DND-41 (cell line): ENCODE measurements around the gene SLK.

ENCODE experiments used
- EZH2 ChIP-seq: IDR thresholded peaks from 3 replicates; pipeline ENCODE4 v1.6.1; 2012; ENCODE audit warnings: borderline replicate concordance, low read depth, mild to moderate bottlenecking, moderate library complexity, low read length, inconsistent platforms; ENCODE audit not compliant: severe bottlenecking
- TF ChIP-seq, protein P1 (sequence below): IDR thresholded peaks from 2 replicates; pipeline ENCODE4 v1.5.1; 2012; ENCODE audit warnings: borderline replicate concordance, low read length, moderate library complexity, mild to moderate bottlenecking; ENCODE audit not compliant: poor library complexity, severe bottlenecking; ENCODE audit errors: extremely low read depth

DNA sequence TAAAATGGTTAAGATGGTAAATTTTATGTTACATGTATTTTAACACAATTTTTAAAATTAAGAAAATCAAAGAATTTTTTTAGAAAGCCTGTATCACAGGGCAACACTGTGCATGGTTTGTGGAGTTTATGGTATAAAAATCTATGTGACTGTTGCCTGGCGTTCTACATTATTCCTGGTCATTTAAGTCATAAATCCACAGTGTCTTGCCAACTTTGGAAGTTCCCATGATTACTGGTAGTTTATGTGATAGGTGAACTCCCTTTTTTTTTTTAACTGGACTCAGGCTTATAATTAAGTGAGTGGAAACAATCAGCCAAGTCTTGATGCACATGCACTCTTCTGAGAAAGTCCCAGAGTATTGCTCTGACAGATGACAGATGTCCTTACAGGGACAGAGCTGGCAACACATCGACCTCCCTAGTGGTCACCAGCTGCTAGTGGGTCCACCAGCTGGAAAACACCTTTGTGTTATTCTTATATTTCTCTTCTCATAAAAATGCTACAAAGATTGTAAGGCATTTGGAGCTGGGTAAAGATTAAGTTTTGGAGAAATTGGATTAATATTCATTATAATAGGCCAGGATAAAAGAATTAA is 40.1 kb upstream of the SLK start:
- TF ChIP-seq, protein P1, sequence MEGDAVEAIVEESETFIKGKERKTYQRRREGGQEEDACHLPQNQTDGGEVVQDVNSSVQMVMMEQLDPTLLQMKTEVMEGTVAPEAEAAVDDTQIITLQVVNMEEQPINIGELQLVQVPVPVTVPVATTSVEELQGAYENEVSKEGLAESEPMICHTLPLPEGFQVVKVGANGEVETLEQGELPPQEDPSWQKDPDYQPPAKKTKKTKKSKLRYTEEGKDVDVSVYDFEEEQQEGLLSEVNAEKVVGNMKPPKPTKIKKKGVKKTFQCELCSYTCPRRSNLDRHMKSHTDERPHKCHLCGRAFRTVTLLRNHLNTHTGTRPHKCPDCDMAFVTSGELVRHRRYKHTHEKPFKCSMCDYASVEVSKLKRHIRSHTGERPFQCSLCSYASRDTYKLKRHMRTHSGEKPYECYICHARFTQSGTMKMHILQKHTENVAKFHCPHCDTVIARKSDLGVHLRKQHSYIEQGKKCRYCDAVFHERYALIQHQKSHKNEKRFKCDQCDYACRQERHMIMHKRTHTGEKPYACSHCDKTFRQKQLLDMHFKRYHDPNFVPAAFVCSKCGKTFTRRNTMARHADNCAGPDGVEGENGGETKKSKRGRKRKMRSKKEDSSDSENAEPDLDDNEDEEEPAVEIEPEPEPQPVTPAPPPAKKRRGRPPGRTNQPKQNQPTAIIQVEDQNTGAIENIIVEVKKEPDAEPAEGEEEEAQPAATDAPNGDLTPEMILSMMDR, result no peak
- no peak for TF ChIP-seq EZH2
